OCI-LY3 (cell line): ENCODE data around the gene BRCA1.

ENCODE experiments used
- CTCF ChIP-seq: fragments of 200-600, 300-600 bp; sonication (generic); IDR thresholded peaks from 2 replicates; pipeline ENCODE4 v1.5.1; 2014; ENCODE audit warnings: antibody characterized with exemption, low read length, low read depth
- EZH2phosphoT487 ChIP-seq: fragments of 200-600 bp; shearing (Covaris generic); IDR thresholded peaks from 2 replicates; pipeline ENCODE4 v1.6.1; 2018; ENCODE audit warnings: antibody characterized with exemption, mixed run types, low read depth

- TF ChIP-seq CTCF (no peak), EZH2phosphoT487 (no peak)
These were observed 90.9 kb downstream of the BRCA1 start for GRCh38 chr17:43033948-43034881.
